Panc1 (cell line): ENCODE measurements around the gene TARBP2. TPM values are rescaled to one million over a fixed set of nuclear protein-coding genes. Genes with fewer than 3 reads are reported as not detected.

Source experiments
- ATAC-seq: fragments of 200-7000 bp; cut with Tn5 transposase; 2 replicates; pipeline ENCODE4 v1.9.1; 2020; ENCODE audit warnings: mild to moderate bottlenecking, moderate library complexity
- BruUV-seq: library from RNA; stranded (reverse); fragments of 400-500 nt; replicated peaks from 2 replicates; lab custom pipeline; 2021; lab: Mats Ljungman, UMichigan
- CTCF ChIA-PET: fragments of 300-600 bp; sonication (Branson Sonifier 250); formaldehyde crosslinking; loops from one replicate; lab custom pipeline; 2022; ENCODE audit warnings: antibody characterized with exemption; lab: Charles Lee
- POLR2A ChIA-PET: fragments of 300-600 bp; sonication (Branson Sonifier 250); formaldehyde crosslinking; loops from one replicate; lab custom pipeline; 2022; ENCODE audit warnings: antibody characterized with exemption; lab: Charles Lee
- DNase-seq: peaks from one replicate; pipeline ENCODE4 v3.0.0-alpha.2; 2010; ENCODE audit warnings: low read depth, low spot score
- H3K27ac ChIP-seq: 2 replicates; pipeline ENCODE4 v1.5.1; 2011; ENCODE audit warnings: mild to moderate bottlenecking, low read length, inconsistent platforms
- H3K27me3 ChIP-seq: fragments of 200-500 bp; sonication (Bioruptor generic); 2 replicates; pipeline ENCODE4 v1.6.0; 2014; ENCODE audit warnings: low read length, inconsistent platforms; ENCODE audit not compliant: control insufficient read depth, insufficient read depth
- H3K36me3 ChIP-seq: fragments of 200-500 bp; sonication (Bioruptor generic); 2 replicates; pipeline ENCODE4 v1.5.1; 2014; ENCODE audit warnings: inconsistent platforms, mild to moderate bottlenecking, low read length, moderate library complexity; ENCODE audit not compliant: control insufficient read depth, insufficient read depth
- H3K4me1 ChIP-seq: 2 replicates; pipeline ENCODE4 v1.5.1; 2011; ENCODE audit warnings: inconsistent platforms, mild to moderate bottlenecking, low read length, moderate library complexity; ENCODE audit not compliant: control insufficient read depth, insufficient read depth
- H3K4me3 ChIP-seq, 2 experiments: 2 replicates each; pipeline ENCODE4 v1.5.1; 2011 to 2012; ENCODE audit warnings: low read depth in 2 of 2, low read length in 2 of 2, mild to moderate bottlenecking in 2 of 2, inconsistent platforms in 1 of 2, moderate library complexity in 1 of 2
- H3K9me3 ChIP-seq: fragments of 200-500 bp; sonication (Bioruptor generic); 2 replicates; pipeline ENCODE4 v1.5.1; 2014; ENCODE audit warnings: low read depth, mild to moderate bottlenecking, inconsistent platforms, low read length, moderate library complexity; ENCODE audit not compliant: control insufficient read depth, insufficient read depth
- POLR2AphosphoS5 ChIP-seq: IDR thresholded peaks from 2 replicates; pipeline ENCODE4 v1.6.1; 2012; ENCODE audit warnings: mild to moderate bottlenecking, low read depth, low read length, moderate library complexity
- SIN3A ChIP-seq: IDR thresholded peaks from 2 replicates; pipeline ENCODE4 v1.6.1; 2012; ENCODE audit warnings: low read depth, mild to moderate bottlenecking, low read length, moderate library complexity, borderline replicate concordance; ENCODE audit not compliant: insufficient read depth
- TCF7L2 ChIP-seq: IDR thresholded peaks from 2 replicates; pipeline ENCODE4 v1.6.1; 2011; ENCODE audit warnings: mild to moderate bottlenecking, low read depth, low read length, inconsistent platforms
- in situ Hi-C: cut with HindIII; loops from 2 replicates; pipeline ENCODE4 v1.10.0; 2016; ENCODE audit warnings: low sequenced_read_pairs, low pct_unique_long_range_greater_than_20kb
- intact Hi-C: fragments of 100-400 bp; cut with micrococcal nuclease; formaldehyde crosslinking; loops from one replicate; pipeline ENCODE4 v1.10.0; 2022; ENCODE audit not compliant: unreplicated experiment
- total RNA-seq: library from RNA; stranded (reverse); gene quantifications from one replicate; pipeline ENCODE4 v1.2.1, GENCODE V29; 2021; ENCODE audit not compliant: unreplicated experiment
- TF ChIP-seq, protein P1 (sequence below), 2 experiments: IDR thresholded peaks; 2 replicates each; pipeline ENCODE4 v1.6.1; 2011 to 2012; ENCODE audit warnings: low read depth in 2 of 2, control low read depth in 1 of 2, low read length in 1 of 2, mild to moderate bottlenecking in 1 of 2, moderate library complexity in 1 of 2; ENCODE audit not compliant: insufficient read depth in 1 of 2
- TF ChIP-seq, protein P2 (sequence below): fragments of 450-650 bp; IDR thresholded peaks from 2 replicates; pipeline ENCODE4 v1.5.1; 2017; ENCODE audit warnings: mild to moderate bottlenecking

Gene TARBP2
- total RNA-seq, 1 experiment from 2014 or later = 67.3 TPM

DNA sequence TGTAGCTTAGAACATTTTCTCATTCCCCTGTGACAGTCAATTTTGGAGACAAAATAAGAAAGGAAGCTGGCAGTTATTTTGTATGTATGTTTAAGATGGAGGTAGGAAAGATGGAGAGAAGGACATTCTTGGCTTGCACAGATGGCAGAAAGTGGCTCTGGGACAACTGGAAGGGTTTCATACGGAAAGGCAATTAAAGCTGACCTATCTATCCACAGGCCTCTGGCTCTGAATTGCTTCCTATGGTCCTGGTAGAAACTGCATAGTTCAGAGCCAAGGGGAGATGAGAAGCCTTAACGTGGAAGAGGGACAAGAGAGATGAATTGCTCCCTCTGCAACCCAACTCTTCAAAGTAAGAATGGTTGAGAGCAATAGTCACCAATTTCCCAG is 14.2 kb downstream of the TARBP2 start:
- Histone ChIP-seq H3K27me3 (no peaks in the 10 kb centered on the region), H3K27ac (no peak overlapping the region), H3K9me3 (no peaks in the 10 kb centered on the region), H3K36me3 (peaks cover 6% of the 10 kb centered on the region; the same call in 1 of the 2 replicates), H3K4me1 (no peaks in the 10 kb centered on the region), H3K4me3 (no peak overlapping the region)
- no peak for ATAC-seq
- BruUV-seq = no TSS peak
- TF ChIP-seq, protein P1, sequence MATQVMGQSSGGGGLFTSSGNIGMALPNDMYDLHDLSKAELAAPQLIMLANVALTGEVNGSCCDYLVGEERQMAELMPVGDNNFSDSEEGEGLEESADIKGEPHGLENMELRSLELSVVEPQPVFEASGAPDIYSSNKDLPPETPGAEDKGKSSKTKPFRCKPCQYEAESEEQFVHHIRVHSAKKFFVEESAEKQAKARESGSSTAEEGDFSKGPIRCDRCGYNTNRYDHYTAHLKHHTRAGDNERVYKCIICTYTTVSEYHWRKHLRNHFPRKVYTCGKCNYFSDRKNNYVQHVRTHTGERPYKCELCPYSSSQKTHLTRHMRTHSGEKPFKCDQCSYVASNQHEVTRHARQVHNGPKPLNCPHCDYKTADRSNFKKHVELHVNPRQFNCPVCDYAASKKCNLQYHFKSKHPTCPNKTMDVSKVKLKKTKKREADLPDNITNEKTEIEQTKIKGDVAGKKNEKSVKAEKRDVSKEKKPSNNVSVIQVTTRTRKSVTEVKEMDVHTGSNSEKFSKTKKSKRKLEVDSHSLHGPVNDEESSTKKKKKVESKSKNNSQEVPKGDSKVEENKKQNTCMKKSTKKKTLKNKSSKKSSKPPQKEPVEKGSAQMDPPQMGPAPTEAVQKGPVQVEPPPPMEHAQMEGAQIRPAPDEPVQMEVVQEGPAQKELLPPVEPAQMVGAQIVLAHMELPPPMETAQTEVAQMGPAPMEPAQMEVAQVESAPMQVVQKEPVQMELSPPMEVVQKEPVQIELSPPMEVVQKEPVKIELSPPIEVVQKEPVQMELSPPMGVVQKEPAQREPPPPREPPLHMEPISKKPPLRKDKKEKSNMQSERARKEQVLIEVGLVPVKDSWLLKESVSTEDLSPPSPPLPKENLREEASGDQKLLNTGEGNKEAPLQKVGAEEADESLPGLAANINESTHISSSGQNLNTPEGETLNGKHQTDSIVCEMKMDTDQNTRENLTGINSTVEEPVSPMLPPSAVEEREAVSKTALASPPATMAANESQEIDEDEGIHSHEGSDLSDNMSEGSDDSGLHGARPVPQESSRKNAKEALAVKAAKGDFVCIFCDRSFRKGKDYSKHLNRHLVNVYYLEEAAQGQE (IDR thresholded peaks at IDR 0.05; ENCODE audit: insufficient read depth in 1 of 2, low read depth in 2 of 2, low read length in 1 of 2) = no peak
- TF ChIP-seq TCF7L2 (no peak), SIN3A (no peak), POLR2AphosphoS5 (no peak)
- TF ChIP-seq, protein P2, sequence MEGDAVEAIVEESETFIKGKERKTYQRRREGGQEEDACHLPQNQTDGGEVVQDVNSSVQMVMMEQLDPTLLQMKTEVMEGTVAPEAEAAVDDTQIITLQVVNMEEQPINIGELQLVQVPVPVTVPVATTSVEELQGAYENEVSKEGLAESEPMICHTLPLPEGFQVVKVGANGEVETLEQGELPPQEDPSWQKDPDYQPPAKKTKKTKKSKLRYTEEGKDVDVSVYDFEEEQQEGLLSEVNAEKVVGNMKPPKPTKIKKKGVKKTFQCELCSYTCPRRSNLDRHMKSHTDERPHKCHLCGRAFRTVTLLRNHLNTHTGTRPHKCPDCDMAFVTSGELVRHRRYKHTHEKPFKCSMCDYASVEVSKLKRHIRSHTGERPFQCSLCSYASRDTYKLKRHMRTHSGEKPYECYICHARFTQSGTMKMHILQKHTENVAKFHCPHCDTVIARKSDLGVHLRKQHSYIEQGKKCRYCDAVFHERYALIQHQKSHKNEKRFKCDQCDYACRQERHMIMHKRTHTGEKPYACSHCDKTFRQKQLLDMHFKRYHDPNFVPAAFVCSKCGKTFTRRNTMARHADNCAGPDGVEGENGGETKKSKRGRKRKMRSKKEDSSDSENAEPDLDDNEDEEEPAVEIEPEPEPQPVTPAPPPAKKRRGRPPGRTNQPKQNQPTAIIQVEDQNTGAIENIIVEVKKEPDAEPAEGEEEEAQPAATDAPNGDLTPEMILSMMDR = no peak
- DNase-seq = no peak
- ChIA-PET CTCF (no interaction called here), POLR2A (interaction anchor here (0.8 kb wide), 1 partner anchor 14 kb away, joined by 3 read pairs; the partner anchor contains the start of gene TARBP2)
- in situ Hi-C loops = no loop called here
- intact Hi-C loops = no loop called here

DNA sequence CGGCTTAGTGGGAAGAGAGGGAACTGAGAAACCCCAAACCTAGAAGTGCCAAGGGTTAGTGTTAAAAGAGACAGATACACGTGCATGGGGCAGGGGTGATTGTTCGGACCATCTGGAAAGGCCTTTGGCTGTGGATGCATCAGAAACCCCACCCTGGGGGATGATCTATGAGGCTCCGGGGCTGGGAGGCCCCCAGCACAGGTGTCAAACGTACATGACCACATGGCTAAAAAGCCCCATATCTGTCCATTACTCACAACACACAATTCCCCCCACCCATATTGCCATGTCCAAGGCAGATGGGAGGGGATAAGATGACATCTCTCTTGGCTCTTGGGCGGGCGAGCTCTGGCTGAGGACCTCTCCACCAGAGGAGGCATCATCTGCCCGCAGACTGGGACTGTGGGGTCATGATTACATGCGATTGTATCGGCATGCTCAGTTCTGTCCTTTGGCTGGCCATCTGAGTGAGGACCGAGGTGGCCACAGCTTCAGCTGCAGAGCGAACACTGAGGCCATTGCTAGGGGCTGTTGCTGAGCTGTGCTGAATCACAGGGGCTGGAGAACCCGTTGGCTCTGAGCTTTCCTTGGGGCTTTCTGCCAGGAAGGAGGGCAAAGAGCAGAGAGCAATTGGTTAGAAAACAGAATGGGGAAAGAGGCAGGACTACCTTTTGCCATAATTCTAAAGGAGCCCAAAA is 15.8 kb downstream of the TARBP2 start:
- H3K27ac ChIP-seq = no peak overlapping the region
- ChIA-PET CTCF (no interaction called here), POLR2A (no interaction called here)
- H3K4me1 ChIP-seq = no peaks in the 10 kb centered on the region
- ATAC-seq = no peak
- H3K36me3 ChIP-seq = peaks cover 12% of the 10 kb centered on the region; the same call in 1 of the 2 replicates
- H3K4me3 ChIP-seq = no peak overlapping the region
- TF ChIP-seq SIN3A = no peak
- TF ChIP-seq, protein P2 = no peak
- TF ChIP-seq POLR2AphosphoS5 = no peak
- no peak for TF ChIP-seq TCF7L2
- TF ChIP-seq, protein P1 (IDR thresholded peaks at IDR 0.05; ENCODE audit: insufficient read depth in 1 of 2, low read depth in 2 of 2, low read length in 1 of 2) = no peak
- BruUV-seq = no TSS peak
- in situ Hi-C loops = no loop called here
- no peaks in the 10 kb centered on the region for H3K27me3 ChIP-seq
- H3K9me3 ChIP-seq = no peaks in the 10 kb centered on the region
- intact Hi-C loops = no loop called here
- DNase-seq = no peak
